Measurements from ENCODE around the gene MCHR1. TPM values are rescaled to one million over a fixed set of nuclear protein-coding genes. Genes with fewer than 3 reads are reported as not detected.
"Not testable (repeated sequence)": the region's sequence is repeated elsewhere in the genome, so short reads cannot be mapped to it uniquely, and the experiment has no call there.

The MCHR1 gene
- total and polyA plus RNA-seq, 2 experiments from 2014 or later: 0.91 to 2.4 TPM

DNA sequence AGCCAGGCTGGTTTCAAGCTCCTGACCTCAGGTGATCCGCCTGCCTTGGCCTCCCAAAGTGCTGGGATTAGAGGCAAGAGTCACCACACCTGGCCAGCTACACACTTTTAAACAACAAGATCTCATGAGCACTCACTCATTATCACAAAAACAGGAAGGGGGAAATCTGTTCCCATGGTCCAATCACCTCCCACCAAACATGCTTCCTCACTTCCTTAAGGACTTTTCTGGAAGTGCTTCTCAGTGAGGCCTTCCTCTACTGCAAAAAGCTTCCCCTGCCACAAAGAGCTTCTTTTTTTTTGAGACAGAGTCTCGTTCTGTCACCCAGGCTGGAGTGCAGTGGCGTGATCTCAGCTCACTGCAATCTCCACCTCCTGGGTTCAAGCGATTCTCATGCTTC is 3.1 kb upstream of the MCHR1 start:
- H3K4me3 Mint-ChIP-seq; H2AFZ ChIP-seq; DNase-seq (ENCODE audit: low spot score); H3K36me3 Mint-ChIP-seq (ENCODE audit: low read depth); H4K20me1 ChIP-seq (replicated peaks; ENCODE audit: insufficient read depth); H3K4me1 ChIP-seq (ENCODE audit: insufficient read depth); H3K4me3 ChIP-seq; H3K27ac ChIP-seq (ENCODE audit: low read depth); H3K9me2 ChIP-seq (ENCODE audit: insufficient read depth); H3F3A ChIP-seq (replicated peaks; ENCODE audit: low read depth); H3K36me3 ChIP-seq (ENCODE audit: insufficient read depth); ATAC-seq; H3K9me3 Mint-ChIP-seq; H3K4me2 ChIP-seq; H3K27me3 ChIP-seq (ENCODE audit: insufficient read depth); H3K79me2 ChIP-seq (replicated peaks; ENCODE audit: insufficient read depth): not testable (repeated sequence)
- Mint-ChIP-seq H3K27me3 (ENCODE audit: insufficient read depth, low read depth, poor library complexity) (peaks cover 26% of the 10 kb centered on the region), H3K4me1 (peaks cover 27% of the 10 kb centered on the region), H3K27ac (peak overlapping the region; percentile 68)

DNA sequence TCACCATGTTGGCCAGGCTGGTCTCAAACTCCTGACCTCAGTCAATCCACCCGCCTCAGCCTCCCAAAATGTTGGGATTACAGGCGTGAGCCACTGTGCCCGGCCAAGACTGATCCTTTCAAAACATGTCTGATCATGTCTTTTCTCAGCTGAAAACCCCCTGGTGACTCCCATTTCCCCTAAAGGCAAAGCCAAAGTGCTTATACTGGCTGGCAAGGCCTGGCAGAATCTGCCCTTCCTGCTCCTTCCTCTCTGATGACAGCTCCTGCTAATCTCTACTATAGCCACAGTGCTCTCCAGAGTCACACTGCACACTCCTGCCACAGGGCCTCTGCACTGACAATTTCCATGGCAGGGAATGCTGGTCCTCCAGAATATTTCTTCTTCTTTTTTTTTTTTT is 2.6 kb upstream of the MCHR1 start:
- TF ChIP-seq, protein P1, sequence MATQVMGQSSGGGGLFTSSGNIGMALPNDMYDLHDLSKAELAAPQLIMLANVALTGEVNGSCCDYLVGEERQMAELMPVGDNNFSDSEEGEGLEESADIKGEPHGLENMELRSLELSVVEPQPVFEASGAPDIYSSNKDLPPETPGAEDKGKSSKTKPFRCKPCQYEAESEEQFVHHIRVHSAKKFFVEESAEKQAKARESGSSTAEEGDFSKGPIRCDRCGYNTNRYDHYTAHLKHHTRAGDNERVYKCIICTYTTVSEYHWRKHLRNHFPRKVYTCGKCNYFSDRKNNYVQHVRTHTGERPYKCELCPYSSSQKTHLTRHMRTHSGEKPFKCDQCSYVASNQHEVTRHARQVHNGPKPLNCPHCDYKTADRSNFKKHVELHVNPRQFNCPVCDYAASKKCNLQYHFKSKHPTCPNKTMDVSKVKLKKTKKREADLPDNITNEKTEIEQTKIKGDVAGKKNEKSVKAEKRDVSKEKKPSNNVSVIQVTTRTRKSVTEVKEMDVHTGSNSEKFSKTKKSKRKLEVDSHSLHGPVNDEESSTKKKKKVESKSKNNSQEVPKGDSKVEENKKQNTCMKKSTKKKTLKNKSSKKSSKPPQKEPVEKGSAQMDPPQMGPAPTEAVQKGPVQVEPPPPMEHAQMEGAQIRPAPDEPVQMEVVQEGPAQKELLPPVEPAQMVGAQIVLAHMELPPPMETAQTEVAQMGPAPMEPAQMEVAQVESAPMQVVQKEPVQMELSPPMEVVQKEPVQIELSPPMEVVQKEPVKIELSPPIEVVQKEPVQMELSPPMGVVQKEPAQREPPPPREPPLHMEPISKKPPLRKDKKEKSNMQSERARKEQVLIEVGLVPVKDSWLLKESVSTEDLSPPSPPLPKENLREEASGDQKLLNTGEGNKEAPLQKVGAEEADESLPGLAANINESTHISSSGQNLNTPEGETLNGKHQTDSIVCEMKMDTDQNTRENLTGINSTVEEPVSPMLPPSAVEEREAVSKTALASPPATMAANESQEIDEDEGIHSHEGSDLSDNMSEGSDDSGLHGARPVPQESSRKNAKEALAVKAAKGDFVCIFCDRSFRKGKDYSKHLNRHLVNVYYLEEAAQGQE (IDR thresholded peaks at IDR 0.05; ENCODE audit: unreplicated experiment): no peak
- TF ChIP-seq, protein P2, sequence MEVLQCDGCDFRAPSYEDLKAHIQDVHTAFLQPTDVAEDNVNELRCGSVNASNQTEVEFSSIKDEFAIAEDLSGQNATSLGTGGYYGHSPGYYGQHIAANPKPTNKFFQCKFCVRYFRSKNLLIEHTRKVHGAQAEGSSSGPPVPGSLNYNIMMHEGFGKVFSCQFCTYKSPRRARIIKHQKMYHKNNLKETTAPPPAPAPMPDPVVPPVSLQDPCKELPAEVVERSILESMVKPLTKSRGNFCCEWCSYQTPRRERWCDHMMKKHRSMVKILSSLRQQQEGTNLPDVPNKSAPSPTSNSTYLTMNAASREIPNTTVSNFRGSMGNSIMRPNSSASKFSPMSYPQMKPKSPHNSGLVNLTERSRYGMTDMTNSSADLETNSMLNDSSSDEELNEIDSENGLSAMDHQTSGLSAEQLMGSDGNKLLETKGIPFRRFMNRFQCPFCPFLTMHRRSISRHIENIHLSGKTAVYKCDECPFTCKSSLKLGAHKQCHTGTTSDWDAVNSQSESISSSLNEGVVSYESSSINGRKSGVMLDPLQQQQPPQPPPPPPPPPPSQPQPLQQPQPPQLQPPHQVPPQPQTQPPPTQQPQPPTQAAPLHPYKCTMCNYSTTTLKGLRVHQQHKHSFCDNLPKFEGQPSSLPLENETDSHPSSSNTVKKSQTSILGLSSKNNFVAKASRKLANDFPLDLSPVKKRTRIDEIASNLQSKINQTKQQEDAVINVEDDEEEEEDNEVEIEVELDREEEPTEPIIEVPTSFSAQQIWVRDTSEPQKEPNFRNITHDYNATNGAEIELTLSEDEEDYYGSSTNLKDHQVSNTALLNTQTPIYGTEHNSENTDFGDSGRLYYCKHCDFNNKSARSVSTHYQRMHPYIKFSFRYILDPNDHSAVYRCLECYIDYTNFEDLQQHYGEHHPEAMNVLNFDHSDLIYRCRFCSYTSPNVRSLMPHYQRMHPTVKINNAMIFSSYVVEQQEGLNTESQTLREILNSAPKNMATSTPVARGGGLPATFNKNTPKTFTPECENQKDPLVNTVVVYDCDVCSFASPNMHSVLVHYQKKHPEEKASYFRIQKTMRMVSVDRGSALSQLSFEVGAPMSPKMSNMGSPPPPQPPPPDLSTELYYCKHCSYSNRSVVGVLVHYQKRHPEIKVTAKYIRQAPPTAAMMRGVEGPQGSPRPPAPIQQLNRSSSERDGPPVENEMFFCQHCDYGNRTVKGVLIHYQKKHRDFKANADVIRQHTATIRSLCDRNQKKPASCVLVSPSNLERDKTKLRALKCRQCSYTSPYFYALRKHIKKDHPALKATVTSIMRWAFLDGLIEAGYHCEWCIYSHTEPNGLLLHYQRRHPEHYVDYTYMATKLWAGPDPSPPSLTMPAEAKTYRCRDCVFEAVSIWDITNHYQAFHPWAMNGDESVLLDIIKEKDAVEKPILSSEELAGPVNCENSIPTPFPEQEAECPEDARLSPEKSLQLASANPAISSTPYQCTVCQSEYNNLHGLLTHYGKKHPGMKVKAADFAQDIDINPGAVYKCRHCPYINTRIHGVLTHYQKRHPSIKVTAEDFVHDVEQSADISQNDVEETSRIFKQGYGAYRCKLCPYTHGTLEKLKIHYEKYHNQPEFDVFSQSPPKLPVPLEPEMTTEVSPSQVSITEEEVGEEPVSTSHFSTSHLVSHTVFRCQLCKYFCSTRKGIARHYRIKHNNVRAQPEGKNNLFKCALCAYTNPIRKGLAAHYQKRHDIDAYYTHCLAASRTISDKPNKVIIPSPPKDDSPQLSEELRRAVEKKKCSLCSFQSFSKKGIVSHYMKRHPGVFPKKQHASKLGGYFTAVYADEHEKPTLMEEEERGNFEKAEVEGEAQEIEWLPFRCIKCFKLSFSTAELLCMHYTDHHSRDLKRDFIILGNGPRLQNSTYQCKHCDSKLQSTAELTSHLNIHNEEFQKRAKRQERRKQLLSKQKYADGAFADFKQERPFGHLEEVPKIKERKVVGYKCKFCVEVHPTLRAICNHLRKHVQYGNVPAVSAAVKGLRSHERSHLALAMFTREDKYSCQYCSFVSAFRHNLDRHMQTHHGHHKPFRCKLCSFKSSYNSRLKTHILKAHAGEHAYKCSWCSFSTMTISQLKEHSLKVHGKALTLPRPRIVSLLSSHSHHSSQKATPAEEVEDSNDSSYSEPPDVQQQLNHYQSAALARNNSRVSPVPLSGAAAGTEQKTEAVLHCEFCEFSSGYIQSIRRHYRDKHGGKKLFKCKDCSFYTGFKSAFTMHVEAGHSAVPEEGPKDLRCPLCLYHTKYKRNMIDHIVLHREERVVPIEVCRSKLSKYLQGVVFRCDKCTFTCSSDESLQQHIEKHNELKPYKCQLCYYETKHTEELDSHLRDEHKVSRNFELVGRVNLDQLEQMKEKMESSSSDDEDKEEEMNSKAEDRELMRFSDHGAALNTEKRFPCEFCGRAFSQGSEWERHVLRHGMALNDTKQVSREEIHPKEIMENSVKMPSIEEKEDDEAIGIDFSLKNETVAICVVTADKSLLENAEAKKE (CRISPR knock-in tag; IDR thresholded peaks at IDR 0.05): no peak
- TF ChIP-seq, protein P3, sequence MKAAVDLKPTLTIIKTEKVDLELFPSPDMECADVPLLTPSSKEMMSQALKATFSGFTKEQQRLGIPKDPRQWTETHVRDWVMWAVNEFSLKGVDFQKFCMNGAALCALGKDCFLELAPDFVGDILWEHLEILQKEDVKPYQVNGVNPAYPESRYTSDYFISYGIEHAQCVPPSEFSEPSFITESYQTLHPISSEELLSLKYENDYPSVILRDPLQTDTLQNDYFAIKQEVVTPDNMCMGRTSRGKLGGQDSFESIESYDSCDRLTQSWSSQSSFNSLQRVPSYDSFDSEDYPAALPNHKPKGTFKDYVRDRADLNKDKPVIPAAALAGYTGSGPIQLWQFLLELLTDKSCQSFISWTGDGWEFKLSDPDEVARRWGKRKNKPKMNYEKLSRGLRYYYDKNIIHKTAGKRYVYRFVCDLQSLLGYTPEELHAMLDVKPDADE (IDR thresholded peaks at IDR 0.05): no peak
- TF ChIP-seq EZH2 (IDR thresholded peaks at IDR 0.05; ENCODE audit: low read depth, unreplicated experiment) (no peak), ZNF114 (CRISPR knock-in tag; IDR thresholded peaks at IDR 0.05) (no peak), JUNB (IDR thresholded peaks at IDR 0.05; ENCODE audit: unreplicated experiment) (no peak), EZH2phosphoT487 (IDR thresholded peaks at IDR 0.05; ENCODE audit: unreplicated experiment) (no peak)
- TF ChIP-seq, protein P4, sequence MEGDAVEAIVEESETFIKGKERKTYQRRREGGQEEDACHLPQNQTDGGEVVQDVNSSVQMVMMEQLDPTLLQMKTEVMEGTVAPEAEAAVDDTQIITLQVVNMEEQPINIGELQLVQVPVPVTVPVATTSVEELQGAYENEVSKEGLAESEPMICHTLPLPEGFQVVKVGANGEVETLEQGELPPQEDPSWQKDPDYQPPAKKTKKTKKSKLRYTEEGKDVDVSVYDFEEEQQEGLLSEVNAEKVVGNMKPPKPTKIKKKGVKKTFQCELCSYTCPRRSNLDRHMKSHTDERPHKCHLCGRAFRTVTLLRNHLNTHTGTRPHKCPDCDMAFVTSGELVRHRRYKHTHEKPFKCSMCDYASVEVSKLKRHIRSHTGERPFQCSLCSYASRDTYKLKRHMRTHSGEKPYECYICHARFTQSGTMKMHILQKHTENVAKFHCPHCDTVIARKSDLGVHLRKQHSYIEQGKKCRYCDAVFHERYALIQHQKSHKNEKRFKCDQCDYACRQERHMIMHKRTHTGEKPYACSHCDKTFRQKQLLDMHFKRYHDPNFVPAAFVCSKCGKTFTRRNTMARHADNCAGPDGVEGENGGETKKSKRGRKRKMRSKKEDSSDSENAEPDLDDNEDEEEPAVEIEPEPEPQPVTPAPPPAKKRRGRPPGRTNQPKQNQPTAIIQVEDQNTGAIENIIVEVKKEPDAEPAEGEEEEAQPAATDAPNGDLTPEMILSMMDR (conservative IDR thresholded peaks at IDR 0.05; ENCODE audit: low read depth in 2 of 2): no peak
- Mint-ChIP-seq H3K27ac (no peak overlapping the region), H3K27me3 (ENCODE audit: insufficient read depth, low read depth, poor library complexity) (peaks cover 30% of the 10 kb centered on the region), H3K4me3 (no peak overlapping the region), H3K36me3 (ENCODE audit: low read depth) (peaks cover 3% of the 10 kb centered on the region), H3K4me1 (peaks cover 32% of the 10 kb centered on the region), H3K9me3 (no peaks in the 10 kb centered on the region)
- Histone ChIP-seq H3K27me3 (ENCODE audit: insufficient read depth) (no peaks in the 10 kb centered on the region), H3K4me2 (no peak overlapping the region), H3K9me2 (ENCODE audit: insufficient read depth) (peaks cover 5% of the 10 kb centered on the region; the same call in 1 of the 2 replicates), H2AFZ (no peak overlapping the region), H3K4me3 (no peak overlapping the region), H3F3A (replicated peaks; ENCODE audit: low read depth) (peaks cover 1% of the 10 kb centered on the region; the same call in 1 of the 2 replicates), H4K20me1 (replicated peaks; ENCODE audit: insufficient read depth) (no peaks in the 10 kb centered on the region), H3K79me2 (replicated peaks; ENCODE audit: insufficient read depth) (no peaks in the 10 kb centered on the region), H3K4me1 (ENCODE audit: insufficient read depth) (peaks cover 7% of the 10 kb centered on the region; the same call in 1 of the 2 replicates), H3K27ac (ENCODE audit: low read depth) (no peak overlapping the region), H3K36me3 (ENCODE audit: insufficient read depth) (no peaks in the 10 kb centered on the region)
- no peak for ATAC-seq
- DNase-seq (ENCODE audit: low spot score): no peak

All from GM23338 (cell line).